H9 (cell line): Measurements from ENCODE around the gene GORASP1. TPM values are rescaled to one million over a fixed set of nuclear protein-coding genes. Genes with fewer than 3 reads are reported as not detected.

ENCODE experiments used
- DNase-seq: peaks from one replicate; pipeline ENCODE4 v3.0.0-alpha.2; 2017
- H2AFZ ChIP-seq: one replicate; pipeline ENCODE4 v1.6.1; 2013; ENCODE audit warnings: mild to moderate bottlenecking, low read length, control low read depth, moderate library complexity
- H2AK5ac ChIP-seq: 2 replicates; pipeline ENCODE4 v1.6.1; 2013; ENCODE audit warnings: low read length, control low read depth, mixed read lengths; ENCODE audit not compliant: insufficient read length
- H2BK120ac ChIP-seq: one replicate; pipeline ENCODE4 v1.6.1; 2013; ENCODE audit warnings: low read depth, mild to moderate bottlenecking, low read length, control low read depth, inconsistent platforms; ENCODE audit not compliant: poor library complexity, severe bottlenecking
- H2BK12ac ChIP-seq: 2 replicates; pipeline ENCODE4 v1.6.1; 2013; ENCODE audit warnings: low read length, control low read depth, mixed read lengths, low read depth; ENCODE audit not compliant: insufficient read length
- H2BK15ac ChIP-seq: 2 replicates; pipeline ENCODE4 v1.6.1; 2013; ENCODE audit warnings: low read depth, low read length, control low read depth
- H2BK20ac ChIP-seq: one replicate; pipeline ENCODE4 v1.6.1; 2013; ENCODE audit warnings: low read depth, mild to moderate bottlenecking, low read length, control low read depth, inconsistent platforms; ENCODE audit not compliant: poor library complexity, severe bottlenecking
- H2BK5ac ChIP-seq: 2 replicates; pipeline ENCODE4 v1.6.1; 2013; ENCODE audit warnings: low read length, control low read depth, mixed read lengths; ENCODE audit not compliant: insufficient read length
- H3K14ac ChIP-seq: 2 replicates; pipeline ENCODE4 v1.6.1; 2013; ENCODE audit warnings: low read length, control low read depth; ENCODE audit not compliant: insufficient read depth
- H3K18ac ChIP-seq: 2 replicates; pipeline ENCODE4 v1.6.1; 2013; ENCODE audit warnings: low read depth, mild to moderate bottlenecking, mixed read lengths, low read length, control low read depth; ENCODE audit not compliant: insufficient read length
- H3K23ac ChIP-seq: 2 replicates; pipeline ENCODE4 v1.6.1; 2013; ENCODE audit warnings: low read length, control low read depth, mixed read lengths, low read depth; ENCODE audit not compliant: insufficient read length
- H3K23me2 ChIP-seq: 2 replicates; pipeline ENCODE4 v1.6.1; 2013; ENCODE audit warnings: low read depth, mild to moderate bottlenecking, mixed read lengths, low read length, control low read depth; ENCODE audit not compliant: insufficient read length, poor library complexity, severe bottlenecking
- H3K27ac ChIP-seq: 2 replicates; pipeline ENCODE4 v1.5.1; 2013; ENCODE audit warnings: low read length, control low read depth, mixed read lengths, low read depth; ENCODE audit not compliant: insufficient read length
- H3K27me3 ChIP-seq: 2 replicates; pipeline ENCODE4 v1.6.1; 2013; ENCODE audit warnings: low read length, control low read depth, inconsistent platforms; ENCODE audit not compliant: insufficient read depth
- H3K4ac ChIP-seq: 2 replicates; pipeline ENCODE4 v1.6.1; 2013; ENCODE audit warnings: low read depth, mild to moderate bottlenecking, control low read depth, inconsistent platforms, low read length, moderate library complexity
- H3K4me1 ChIP-seq: 2 replicates; pipeline ENCODE4 v1.6.1; 2013; ENCODE audit warnings: low read length, control low read depth, inconsistent platforms; ENCODE audit not compliant: insufficient read depth
- H3K4me2 ChIP-seq: 2 replicates; pipeline ENCODE4 v1.6.1; 2013; ENCODE audit warnings: low read length, control low read depth, mixed read lengths; ENCODE audit not compliant: insufficient read length, insufficient read depth
- H3K56ac ChIP-seq: 2 replicates; pipeline ENCODE4 v1.6.1; 2013; ENCODE audit warnings: low read depth, mild to moderate bottlenecking, mixed read lengths, low read length, control low read depth; ENCODE audit not compliant: insufficient read length
- H3K79me1 ChIP-seq: 2 replicates; pipeline ENCODE4 v1.6.1; 2013; ENCODE audit warnings: low read depth, mild to moderate bottlenecking, moderate library complexity, low read length, control low read depth, inconsistent platforms; ENCODE audit not compliant: insufficient read depth, poor library complexity, severe bottlenecking
- H3K79me2 ChIP-seq: 2 replicates; pipeline ENCODE4 v1.6.1; 2013; ENCODE audit warnings: low read length, control low read depth, inconsistent platforms; ENCODE audit not compliant: insufficient read depth
- H3K9ac ChIP-seq: 2 replicates; pipeline ENCODE4 v1.6.1; 2013; ENCODE audit warnings: low read length, control low read depth, mixed read lengths; ENCODE audit not compliant: insufficient read length; ENCODE audit errors: extremely low read depth
- H3K9me3 ChIP-seq: one replicate; pipeline ENCODE4 v1.6.1; 2013; ENCODE audit warnings: low read depth, low read length, inconsistent platforms; ENCODE audit not compliant: control insufficient read depth
- H3T11ph ChIP-seq: one replicate; pipeline ENCODE4 v1.6.1; 2013; ENCODE audit warnings: mild to moderate bottlenecking, low read length, control low read depth, inconsistent platforms
- H4K20me1 ChIP-seq: one replicate; pipeline ENCODE4 v1.6.1; 2013; ENCODE audit not compliant: control insufficient read depth, insufficient read length, insufficient read depth
- H4K5ac ChIP-seq: 2 replicates; pipeline ENCODE4 v1.6.1; 2013; ENCODE audit warnings: low read depth, mild to moderate bottlenecking, mixed read lengths, low read length, control low read depth; ENCODE audit not compliant: insufficient read length
- H4K8ac ChIP-seq: replicated peaks from 2 replicates; pipeline ENCODE4 v1.6.1; 2013; ENCODE audit warnings: low read length, control low read depth, mixed read lengths, low read depth; ENCODE audit not compliant: insufficient read length
- H4K91ac ChIP-seq: 2 replicates; pipeline ENCODE4 v1.6.1; 2013; ENCODE audit warnings: low read depth, mild to moderate bottlenecking, moderate library complexity, mixed read lengths, low read length, control low read depth; ENCODE audit not compliant: insufficient read length
- H3K27ac Mint-ChIP-seq, 3 experiments: 2 replicates in 2 of 3; 3 replicates in 1 of 3; pipeline ENCODE4 v1.8.0; 2020 to 2021; ENCODE audit warnings: mixed read lengths in 3 of 3, mild to moderate bottlenecking in 1 of 3, moderate library complexity in 1 of 3
- H3K27me3 Mint-ChIP-seq: 2 replicates; pipeline ENCODE4 v1.8.0; 2021; ENCODE audit warnings: low read depth, mild to moderate bottlenecking, moderate library complexity, mixed read lengths
- H3K36me3 Mint-ChIP-seq, 3 experiments: 2 replicates in 2 of 3; 3 replicates in 1 of 3; pipeline ENCODE4 v1.8.0; 2020 to 2021; ENCODE audit warnings: low read depth in 3 of 3, mixed read lengths in 3 of 3; ENCODE audit not compliant: insufficient read depth in 1 of 3
- H3K4me1 Mint-ChIP-seq, 2 experiments: 2 replicates each; pipeline ENCODE4 v1.8.0; 2020; ENCODE audit warnings: mixed read lengths in 2 of 2
- H3K4me3 Mint-ChIP-seq, 2 experiments: 2 replicates in 1 of 2; 3 replicates in 1 of 2; pipeline ENCODE4 v1.8.0; 2020 to 2021; ENCODE audit warnings: mild to moderate bottlenecking in 2 of 2, mixed read lengths in 2 of 2, moderate library complexity in 1 of 2
- H3K9me3 Mint-ChIP-seq, 2 experiments: 2 replicates in 1 of 2; 3 replicates in 1 of 2; pipeline ENCODE4 v1.8.0; 2020; ENCODE audit warnings: mild to moderate bottlenecking in 2 of 2, mixed read lengths in 2 of 2, moderate library complexity in 1 of 2
- CTCF ChIP-seq: fragments of 200-600 bp; sonication (generic); conservative IDR thresholded peaks from 3 replicates; pipeline ENCODE4 v1.8.0; 2021; ENCODE audit warnings: antibody characterized with exemption, mild to moderate bottlenecking
- WGBS: extraction: QIAGEN DNeasy Blood & Tissue Kit; methylation state at CpG from one replicate; pipeline ENCODE4 v1.1.7; 2013; ENCODE audit warnings: missing lambda C conversion rate, low lambda C conversion rate, mixed read lengths; ENCODE audit not compliant: insufficient read length; ENCODE audit errors: extremely low coverage; 5-methylcytosine and 5-hydroxymethylcytosine counted together
- total RNA-seq: library from RNA; stranded (reverse); gene quantifications from 2 replicates; pipeline ENCODE4 v1.2.1, GENCODE V29; 2021

The GORASP1 gene
- total RNA-seq, 1 experiment from 2014 or later = 37.4 TPM

GRCh38 chr3:39118931-39119660, 11.7 kb upstream of the GORASP1 start:
- Histone ChIP-seq H2BK120ac (no peak overlapping the region), H3K4ac (no peak overlapping the region), H3K56ac (no peak overlapping the region), H2BK20ac (no peak overlapping the region), H3K4me2 (no peak overlapping the region), H4K91ac (no peak overlapping the region), H3K18ac (no peak overlapping the region), H3K14ac (no peak overlapping the region), H2AK5ac (no peak overlapping the region), H3K23me2 (no peaks in the 10 kb centered on the region), H3K9me3 (no peaks in the 10 kb centered on the region), H2BK12ac (no peak overlapping the region), H2BK15ac (no peak overlapping the region), H3K4me1 (no peaks in the 10 kb centered on the region), H3T11ph (no peak overlapping the region), H3K23ac (no peak overlapping the region), H2AFZ (no peak overlapping the region), H3K79me2 (no peaks in the 10 kb centered on the region), H3K27me3 (no peaks in the 10 kb centered on the region), H4K5ac (no peak overlapping the region), H4K20me1 (peaks cover 2% of the 10 kb centered on the region), H3K27ac (no peak overlapping the region), H3K79me1 (no peaks in the 10 kb centered on the region), H2BK5ac (no peak overlapping the region), H4K8ac (no peak overlapping the region), H3K9ac (no peak overlapping the region)
- DNase-seq = no peak
- peak overlapping the region in 1 of 3 experiments; percentile 74; a peak in 1 of 7 replicates for H3K27ac Mint-ChIP-seq
- H3K9me3 Mint-ChIP-seq = no peaks in the 10 kb centered on the region
- no peak overlapping the region for H3K4me3 Mint-ChIP-seq
- H3K36me3 Mint-ChIP-seq = no peaks in the 10 kb centered on the region
- no peaks in the 10 kb centered on the region for H3K27me3 Mint-ChIP-seq
- no peak for TF ChIP-seq CTCF
- H3K4me1 Mint-ChIP-seq = no peaks in the 10 kb centered on the region
- no CpG with 5 or more reads among the region's 5 CpGs for WGBS
